ENCODE results near the gene GYG2.

GRCh38 chrX:2902841-2903240, 74.1 kb downstream of the GYG2 start:
- TF ChIP-seq GATA2 (IDR thresholded peaks at IDR 0.05; ENCODE audit: low read depth, low read length) (no peak), GATA3 (IDR thresholded peaks at IDR 0.05; ENCODE audit: low read depth, low read length) (no peak)

Data from SH-SY5Y (cell line).